ENCODE measurements around the gene FLACC1.

FLACC1 gene

GRCh38 chr2:201350879-201351278 lies 6.3 kb downstream of the FLACC1 start:
- ChIA-PET POLR2A (ENCODE audit: low non-redundant PET) (no interaction called here), CTCF (interaction anchor here (0.6 kb wide), 1 partner anchor 1710 kb away, joined by 3 read pairs; no protein-coding TSS in a partner anchor)
- no peak for TF ChIP-seq CTCF (conservative IDR thresholded peaks at IDR 0.05; ENCODE audit: low read depth)
- no peak overlapping the region for H3K27ac ChIP-seq
- DNase-seq (ENCODE audit: low spot score), result no peak

DNA sequence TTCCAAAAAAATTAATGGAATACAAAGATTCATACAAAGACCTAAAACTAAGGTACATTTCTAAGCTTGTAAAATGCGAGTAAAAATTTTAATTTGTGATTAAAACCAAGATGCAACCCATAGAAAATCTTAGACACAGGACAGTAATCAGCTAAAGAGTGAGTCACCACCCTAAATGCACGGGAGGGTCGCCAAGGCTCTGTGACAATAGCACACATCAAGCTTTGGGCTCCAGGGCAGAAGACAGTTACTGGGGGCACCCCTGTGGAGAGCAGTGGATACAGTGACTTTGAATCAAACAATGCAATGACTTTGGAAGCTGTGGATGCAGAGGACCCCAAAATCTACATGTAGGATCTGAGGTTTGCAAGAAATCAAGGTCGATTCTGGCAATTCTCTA lies 7.5 kb downstream of the FLACC1 start:
- ChIA-PET POLR2A (ENCODE audit: low non-redundant PET) (no interaction called here), CTCF (no interaction called here)
- TF ChIP-seq CTCF (conservative IDR thresholded peaks at IDR 0.05; ENCODE audit: low read depth), result no peak
- H3K27ac ChIP-seq, result no peak overlapping the region
- DNase-seq (ENCODE audit: low spot score), result no peak

GRCh38 chr2:201348758-201349157 lies 8.4 kb downstream of the FLACC1 start:
- ChIA-PET POLR2A (ENCODE audit: low non-redundant PET) (no interaction called here), CTCF (no interaction called here)
- no peak for TF ChIP-seq CTCF (conservative IDR thresholded peaks at IDR 0.05; ENCODE audit: low read depth)

GRCh38 chr2:201347138-201347537 lies 10.0 kb downstream of the FLACC1 start:
- no peak overlapping the region for H3K27ac ChIP-seq
- TF ChIP-seq CTCF (conservative IDR thresholded peaks at IDR 0.05; ENCODE audit: low read depth), result no peak
- POLR2A ChIA-PET (ENCODE audit: low non-redundant PET), result no interaction called here
- CTCF ChIA-PET, result no interaction called here
- DNase-seq (ENCODE audit: low spot score), result no peak

More at GRCh38 chr2:201348758-201349157, 8.4 kb downstream of the FLACC1 start:
- DNase-seq (ENCODE audit: low spot score), result no peak
- H3K27ac ChIP-seq, result no peak overlapping the region

- no peak for DNase-seq (ENCODE audit: low spot score)
- H3K27ac ChIP-seq, result no peak overlapping the region
- ChIA-PET CTCF (interaction anchor here (1.6 kb wide), 1 partner anchor 114 kb away, joined by 7 read pairs; no protein-coding TSS in a partner anchor), POLR2A (ENCODE audit: low non-redundant PET) (no interaction called here)
- no peak for TF ChIP-seq CTCF (conservative IDR thresholded peaks at IDR 0.05; ENCODE audit: low read depth)
These were observed 11.4 kb downstream of the FLACC1 start for GRCh38 chr2:201345625-201346213.

- CTCF ChIA-PET, result interaction anchor here (0.6 to 1.6 kb wide), 3 partner anchors 38 to 202 kb away, joined by 3 to 7 read pairs (median 4); no protein-coding TSS in a partner anchor
- no peak for TF ChIP-seq CTCF (conservative IDR thresholded peaks at IDR 0.05; ENCODE audit: low read depth)
- H3K27ac ChIP-seq, result no peak overlapping the region
- POLR2A ChIA-PET (ENCODE audit: low non-redundant PET), result no interaction called here
- peak; percentile 16 for DNase-seq (ENCODE audit: low spot score)
These were observed 12.3 kb downstream of the FLACC1 start for GRCh38 chr2:201344663-201345366.

Data from RWPE1 (cell line).